HG03103 (cell line): ENCODE data around the gene CYTH1.
A peak's percentile ranks its signal among the peaks of the same experiment; 100 is the strongest.

Experiments
- ATAC-seq: cut with Tn5 transposase; IDR thresholded peaks from one replicate; pipeline ENCODE4 v1.9.1; 2021; ENCODE audit warnings: low read depth; ENCODE audit not compliant: unreplicated experiment

CYTH1 gene

DNA sequence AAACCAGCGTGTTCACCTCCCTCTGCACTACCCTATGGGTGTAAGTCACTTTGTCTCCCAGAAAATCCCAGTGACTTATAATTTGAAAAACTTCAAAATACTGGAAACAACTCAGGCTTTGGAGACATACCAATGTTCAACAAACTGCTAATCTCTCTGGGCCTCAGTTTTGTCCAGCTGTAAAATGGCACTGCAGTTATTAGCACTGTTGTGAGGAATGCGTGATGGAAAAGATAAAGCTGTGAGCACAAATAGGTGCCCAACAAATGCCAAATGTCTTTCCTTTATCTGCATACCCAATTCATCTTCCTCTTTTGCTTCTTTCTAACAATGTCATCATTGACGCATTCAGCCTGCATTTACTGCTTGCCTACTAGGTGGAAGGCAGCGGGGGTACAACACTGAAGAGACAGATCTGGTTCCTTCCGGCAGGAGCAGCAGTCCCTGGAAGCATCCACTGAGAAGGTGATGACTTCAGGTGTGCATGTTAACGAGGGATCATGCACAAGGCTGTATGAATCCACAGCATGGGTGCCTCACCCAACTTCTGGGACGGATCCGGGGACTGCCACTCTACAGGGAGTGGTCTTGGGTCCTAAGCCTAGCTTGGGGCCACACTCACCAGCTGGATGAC, 63.4 kb downstream of the CYTH1 start:
- ATAC-seq, result no peak

DNA sequence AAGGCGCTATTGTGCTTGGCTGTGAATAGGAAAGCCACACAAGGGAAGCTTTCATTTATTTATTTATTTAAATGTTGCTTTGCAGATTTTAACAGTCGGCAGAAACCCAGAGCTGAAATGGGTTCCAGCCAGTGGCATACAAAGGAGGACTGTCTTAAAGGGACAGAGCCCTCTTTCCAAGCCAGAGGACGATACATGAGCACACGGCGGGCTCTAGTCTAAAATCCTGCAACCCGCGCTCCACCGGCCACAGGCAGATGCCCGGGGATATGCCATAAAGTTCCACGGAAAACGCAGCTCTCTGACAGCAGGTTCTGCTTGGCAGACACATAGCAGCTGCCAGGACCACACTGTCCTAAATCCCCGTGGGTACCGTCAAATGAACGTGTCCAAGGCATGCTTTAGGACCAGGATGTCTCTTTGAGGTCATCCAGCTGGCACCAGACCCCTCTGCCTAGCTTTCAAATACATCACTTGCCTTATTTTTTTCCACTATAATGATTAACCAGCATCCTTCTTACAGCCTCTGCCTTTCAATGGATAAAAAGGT, 64.6 kb downstream of the CYTH1 start:
- no peak for ATAC-seq

DNA sequence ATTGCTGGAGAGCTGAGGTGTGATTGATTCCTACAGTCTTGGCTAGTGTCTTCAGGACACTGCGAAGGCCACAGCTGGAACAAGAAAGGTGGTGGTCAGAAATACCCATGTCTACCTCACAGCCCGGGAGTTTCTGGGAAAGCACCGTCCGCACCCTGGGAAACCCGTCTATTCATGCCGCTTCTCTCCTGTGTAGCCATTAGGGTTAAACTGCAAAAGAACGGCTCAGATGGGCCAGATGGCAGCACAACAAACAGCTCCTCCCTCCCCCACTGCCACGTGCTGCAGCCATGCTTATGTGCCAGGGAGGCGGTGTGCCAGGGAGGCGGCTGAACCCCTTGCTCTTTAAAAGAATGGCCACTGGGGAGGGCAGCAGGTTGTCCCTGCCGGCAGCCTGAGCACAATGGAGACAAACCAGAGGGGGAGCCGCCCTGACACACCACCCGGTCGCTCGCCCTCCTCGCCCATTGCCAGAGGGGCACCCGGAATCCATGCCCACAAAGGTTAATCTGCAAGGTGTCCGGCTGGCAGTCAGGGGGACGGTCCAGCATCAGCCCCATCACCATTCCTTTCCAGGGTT, 65.2 kb downstream of the CYTH1 start:
- ATAC-seq, result no peak

DNA sequence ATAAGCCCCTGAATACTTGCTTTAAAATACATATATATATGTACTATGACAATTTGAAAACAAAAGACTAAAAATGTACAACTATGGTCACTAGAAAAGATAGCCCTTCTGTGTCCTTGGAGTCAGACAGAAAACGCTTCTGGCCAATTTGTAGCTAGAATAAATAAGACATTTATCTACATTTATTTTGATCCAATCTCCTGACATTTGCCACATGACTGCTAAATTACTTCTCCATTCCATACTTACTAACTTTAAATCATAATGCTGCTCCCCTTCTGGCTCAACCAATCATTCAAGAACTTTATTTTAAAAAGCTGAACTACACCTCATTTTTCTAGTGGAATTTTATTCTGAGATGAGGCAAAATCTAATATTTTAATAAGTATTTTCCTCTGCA, 65.8 kb downstream of the CYTH1 start:
- ATAC-seq, result no peak

DNA sequence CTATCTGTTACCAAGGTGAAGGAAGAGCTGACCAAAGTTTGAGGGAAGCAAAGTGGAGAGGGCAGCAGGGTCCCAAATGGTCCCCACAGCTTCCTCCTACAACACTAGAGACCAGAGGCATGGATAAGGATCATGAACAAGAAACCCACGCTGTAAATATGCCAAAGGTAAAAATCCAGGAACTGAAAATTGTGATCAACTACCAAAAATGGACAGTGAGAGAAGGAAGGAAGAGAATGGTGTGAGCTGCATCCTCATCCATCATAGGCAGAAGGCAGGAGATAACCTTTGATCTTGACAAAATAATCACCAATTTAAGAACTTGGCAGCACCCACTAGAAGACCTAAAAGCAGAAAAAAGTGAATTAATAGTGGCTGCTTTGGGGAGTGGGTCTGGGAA, 66.2 kb downstream of the CYTH1 start:
- no peak for ATAC-seq

DNA sequence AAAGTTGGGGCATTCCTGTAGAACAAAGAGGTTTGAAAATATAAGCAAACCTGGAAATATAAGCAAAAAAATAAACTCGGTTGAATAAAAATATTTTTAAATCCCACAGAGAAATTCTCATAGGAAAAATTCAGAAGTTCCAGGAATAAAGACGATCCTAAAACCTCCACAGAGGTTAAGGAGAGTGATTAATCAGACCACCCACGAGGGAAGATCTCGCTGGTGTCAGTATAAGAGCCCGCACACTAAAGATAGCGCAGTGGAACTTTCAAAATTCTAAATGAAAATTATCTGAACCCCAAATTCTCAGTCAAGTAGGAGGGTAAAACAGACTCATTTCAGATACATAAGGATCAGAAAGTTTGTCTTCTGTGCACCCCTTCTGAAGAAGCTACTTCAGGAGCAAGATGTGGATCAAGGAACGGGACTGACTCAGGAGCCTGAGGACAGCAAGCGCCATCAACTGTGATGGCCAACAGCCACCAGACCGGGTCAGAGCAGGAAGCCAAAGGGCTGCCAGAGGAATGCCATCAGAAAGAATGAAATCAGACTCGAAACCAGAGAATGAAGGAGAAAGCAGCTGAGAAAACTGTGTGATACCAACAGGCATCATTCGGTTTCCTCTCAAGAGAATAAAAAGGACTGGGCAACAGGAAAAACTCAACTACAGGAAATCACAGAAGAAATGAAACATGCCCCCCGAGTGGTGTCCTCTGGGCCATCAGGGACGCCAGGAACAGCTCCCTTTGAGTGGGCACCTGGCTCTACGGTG, 66.9 kb downstream of the CYTH1 start:
- no peak for ATAC-seq

DNA sequence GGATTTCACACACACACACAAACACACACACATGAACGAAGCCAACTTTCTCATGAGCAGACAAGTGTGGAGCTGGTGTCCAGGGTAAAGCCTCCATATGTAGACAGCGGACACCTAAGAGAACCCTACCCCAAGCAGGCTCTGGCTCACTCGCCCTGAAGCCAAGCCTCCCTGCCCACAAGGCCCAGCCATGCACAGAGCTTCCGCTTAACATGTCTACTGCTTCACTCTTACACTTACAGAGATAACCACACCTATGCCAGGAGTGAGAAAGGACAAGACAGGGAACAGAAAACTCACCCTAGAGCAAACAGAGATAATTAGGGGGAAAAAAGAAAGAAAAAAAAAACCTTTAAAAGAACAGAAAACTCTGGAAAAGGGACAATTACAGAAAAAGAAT, 67.5 kb downstream of the CYTH1 start:
- ATAC-seq, result no peak

DNA sequence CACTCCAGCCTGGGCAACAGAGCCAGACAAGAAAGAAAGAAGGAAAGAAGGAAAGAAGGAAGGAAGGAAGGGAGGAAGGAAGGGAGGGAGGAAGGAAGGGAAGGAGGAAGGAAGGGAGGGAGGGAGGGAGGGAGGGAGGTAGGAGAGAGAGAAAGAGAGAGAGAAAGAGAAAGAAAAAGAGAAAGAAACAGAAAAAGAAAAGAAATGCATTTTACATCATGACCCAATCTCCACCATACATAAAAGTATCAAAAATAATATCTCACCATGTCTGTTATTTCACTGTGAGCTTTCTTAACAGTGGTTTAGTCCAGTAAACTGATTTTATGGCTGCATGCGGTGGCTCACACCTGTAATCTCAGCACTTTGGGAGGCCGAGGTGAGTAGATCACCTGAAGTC, 70.0 kb downstream of the CYTH1 start:
- no peak for ATAC-seq

DNA sequence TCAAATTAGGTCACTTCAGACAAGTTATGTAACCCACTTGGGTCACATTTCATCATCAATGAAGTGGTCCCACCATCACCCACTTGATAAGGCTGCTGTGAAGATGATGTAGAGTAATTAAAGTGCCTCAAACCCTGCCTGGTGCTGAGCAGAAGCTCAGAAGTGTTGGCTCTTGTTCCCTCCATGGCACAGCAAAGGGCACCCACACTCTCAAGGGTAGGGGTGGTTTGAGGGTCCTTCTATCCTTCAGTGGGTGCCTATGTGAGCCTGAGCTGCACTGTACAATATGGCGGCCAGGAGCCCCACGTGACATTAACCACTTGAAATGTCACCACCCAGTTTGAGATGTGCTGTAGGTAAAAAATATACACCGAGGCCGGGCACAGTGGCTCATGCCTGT, 71.5 kb downstream of the CYTH1 start:
- no peak for ATAC-seq

DNA sequence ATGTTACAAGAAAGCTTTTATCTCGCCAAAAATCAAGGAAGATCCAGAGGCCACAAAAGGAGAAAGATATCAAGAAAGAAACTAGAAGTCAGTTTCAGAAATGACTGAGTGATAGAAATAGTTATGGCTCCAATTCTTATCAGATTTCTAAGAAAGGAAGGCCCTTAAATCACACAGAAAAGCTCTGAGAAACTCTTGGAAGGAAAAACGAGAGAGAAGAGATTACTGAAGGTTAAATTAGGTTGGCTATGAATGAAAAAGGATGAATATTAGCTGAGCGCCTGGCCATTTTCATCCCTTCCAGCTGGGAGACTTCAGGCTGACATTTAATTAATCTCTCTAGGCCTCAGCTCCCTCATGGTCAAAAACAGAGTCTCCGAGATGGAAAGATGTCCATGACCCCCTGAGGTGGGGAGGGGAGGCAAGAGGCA, 72.3 kb downstream of the CYTH1 start:
- no peak for ATAC-seq

DNA sequence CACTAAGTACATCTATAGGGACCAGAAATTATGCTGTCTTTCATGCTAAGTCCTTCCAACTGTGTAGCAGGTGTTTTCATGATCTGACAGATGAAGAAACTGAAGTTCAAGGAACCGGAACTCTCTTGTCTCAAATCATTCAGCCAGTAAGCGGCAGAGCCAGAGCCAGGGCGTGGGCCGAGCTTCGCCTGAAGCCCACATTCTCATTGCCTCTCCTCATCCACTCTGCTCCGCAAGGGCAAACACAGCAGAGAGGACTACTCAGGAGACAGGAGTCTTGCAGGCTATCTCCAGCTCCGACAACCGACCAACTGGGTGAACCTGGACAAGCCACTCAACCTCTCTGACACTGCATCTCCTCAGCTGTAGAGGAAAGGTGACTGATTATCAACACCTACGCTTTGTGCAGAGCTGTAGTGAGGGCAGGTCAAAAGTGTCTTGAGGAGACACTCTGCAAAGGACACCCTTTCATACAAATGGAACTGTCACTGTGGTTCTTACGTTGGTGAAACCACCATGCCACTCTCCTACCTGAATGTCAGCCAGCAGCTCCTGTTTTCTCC, 72.9 kb downstream of the CYTH1 start:
- ATAC-seq, result no peak

DNA sequence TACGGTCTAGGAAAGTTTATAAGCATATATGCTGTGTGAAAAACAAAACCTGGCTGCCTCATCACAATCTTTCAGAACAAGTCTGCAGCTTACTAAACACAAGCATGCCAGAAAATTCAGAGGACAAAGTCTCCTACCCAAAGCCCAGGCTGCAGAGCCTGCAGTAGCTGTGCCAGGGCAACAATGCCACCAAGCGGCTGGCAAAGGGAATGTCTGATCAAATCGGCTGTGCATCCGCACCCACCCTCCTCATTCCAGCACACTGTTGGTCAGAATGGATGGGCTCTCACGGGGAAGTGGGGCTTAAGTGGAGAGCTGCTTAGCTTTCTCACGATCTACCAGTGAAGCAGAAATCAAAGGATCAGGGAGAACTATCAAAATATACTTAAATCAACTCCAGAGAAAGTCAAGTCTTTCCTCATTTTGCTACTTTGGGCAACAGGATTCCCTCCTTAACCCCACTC, 73.5 kb downstream of the CYTH1 start:
- ATAC-seq, result no peak

DNA sequence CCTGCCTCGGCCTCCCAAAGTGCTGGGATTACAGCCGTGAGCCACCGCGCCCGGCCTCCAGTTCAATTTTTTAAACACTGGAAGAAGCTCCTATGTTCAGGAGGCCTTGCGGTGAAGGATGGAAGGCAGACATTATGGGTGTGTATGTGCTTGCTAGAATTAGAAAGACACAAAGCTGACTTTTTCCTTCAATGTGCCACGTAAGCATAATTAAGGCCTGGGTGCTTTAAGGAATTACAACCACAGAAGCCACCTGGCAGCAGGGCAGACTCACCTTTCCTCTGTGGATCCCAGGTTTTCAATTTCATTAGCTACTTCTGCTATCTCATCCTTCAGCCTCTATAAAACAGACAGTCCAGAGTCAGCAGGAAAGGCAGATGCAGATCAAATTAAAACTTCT, 74.2 kb downstream of the CYTH1 start:
- ATAC-seq, result no peak

DNA sequence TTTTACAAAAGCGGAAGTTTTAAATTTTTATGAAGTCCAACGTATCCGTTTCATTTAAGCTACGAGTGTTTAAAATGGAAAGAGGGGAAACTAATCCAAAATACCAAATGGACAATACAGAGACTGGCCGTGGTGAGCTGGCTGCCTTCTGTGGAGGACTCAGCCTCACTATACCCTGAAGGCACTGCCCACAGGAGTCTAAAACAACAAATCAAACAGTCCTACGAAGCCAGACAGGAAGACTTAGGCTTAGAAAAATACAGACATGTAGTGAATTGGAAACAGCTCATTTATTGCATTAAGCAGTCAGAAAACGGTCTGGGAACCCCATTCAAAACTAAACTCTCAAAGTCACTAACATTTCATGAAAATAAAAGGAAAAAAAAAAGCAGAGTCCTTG, 75.1 kb downstream of the CYTH1 start:
- no peak for ATAC-seq

DNA sequence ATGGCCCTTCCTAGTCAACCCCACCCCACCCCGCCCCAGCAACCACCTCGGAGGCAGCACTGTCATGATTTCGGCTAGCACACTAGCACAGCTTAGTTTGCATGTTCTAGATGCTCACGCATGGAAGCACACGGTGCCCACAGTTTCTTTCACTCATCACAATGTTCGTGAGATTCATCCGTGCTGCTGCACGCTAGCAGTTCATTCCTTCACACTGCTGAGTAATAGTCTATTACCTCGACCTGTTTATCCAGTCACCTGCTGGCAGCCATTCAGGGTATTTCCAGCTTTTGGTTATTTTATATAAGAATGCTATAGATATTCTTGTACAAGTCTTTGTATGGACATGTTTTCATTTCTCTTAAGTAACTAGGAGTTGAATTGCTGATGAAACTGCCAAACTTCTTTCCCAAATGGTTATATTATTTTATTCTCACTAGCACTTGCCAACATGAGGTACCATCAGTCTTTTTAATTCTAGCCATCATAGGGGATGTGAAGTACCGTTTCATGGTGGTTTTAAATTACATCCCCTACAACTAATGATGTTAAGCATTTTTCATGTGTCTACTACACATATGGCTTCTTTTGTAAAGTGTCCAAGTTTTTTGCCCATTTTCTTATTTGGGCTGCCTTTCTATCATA, 75.7 kb downstream of the CYTH1 start:
- ATAC-seq, result peak; percentile 59

DNA sequence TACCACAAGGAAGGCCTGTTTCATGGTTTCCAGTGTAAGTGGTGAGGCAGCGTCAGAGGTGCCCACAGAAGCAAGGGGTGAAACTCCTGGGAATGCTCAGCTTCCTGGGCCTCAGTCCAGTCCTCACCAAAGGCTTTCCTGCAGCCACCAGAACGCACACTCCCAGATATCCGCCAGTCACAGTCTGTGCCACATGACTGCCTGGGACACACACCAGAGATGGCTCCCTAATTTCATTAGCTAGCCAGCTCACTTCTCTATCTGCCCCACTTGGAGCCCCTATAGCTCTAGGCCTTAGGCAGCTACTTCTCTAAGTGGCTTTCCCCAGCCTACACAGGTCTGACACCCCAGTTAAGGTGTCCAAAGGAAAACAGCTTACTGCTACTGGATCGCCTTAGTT, 77.0 kb downstream of the CYTH1 start:
- no peak for ATAC-seq

DNA sequence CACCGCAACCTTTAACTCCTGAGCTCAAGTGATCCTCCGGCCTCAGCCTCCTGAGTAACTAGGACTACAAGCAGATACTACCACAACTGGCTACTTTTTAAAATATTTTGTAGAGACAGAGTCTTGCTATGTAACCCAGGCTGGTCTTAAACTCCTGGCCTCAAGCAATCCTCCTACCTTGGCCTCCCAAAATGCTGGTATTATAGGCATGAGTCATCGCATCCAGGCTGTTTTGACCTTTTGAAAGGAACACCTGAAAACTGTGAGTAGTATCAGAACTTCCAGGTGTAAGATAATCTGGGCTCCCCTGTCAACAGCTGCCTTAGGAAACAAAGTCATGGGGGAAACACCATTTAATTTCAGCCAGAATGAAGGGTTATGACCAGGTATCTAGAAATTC, 77.5 kb downstream of the CYTH1 start:
- no peak for ATAC-seq

DNA sequence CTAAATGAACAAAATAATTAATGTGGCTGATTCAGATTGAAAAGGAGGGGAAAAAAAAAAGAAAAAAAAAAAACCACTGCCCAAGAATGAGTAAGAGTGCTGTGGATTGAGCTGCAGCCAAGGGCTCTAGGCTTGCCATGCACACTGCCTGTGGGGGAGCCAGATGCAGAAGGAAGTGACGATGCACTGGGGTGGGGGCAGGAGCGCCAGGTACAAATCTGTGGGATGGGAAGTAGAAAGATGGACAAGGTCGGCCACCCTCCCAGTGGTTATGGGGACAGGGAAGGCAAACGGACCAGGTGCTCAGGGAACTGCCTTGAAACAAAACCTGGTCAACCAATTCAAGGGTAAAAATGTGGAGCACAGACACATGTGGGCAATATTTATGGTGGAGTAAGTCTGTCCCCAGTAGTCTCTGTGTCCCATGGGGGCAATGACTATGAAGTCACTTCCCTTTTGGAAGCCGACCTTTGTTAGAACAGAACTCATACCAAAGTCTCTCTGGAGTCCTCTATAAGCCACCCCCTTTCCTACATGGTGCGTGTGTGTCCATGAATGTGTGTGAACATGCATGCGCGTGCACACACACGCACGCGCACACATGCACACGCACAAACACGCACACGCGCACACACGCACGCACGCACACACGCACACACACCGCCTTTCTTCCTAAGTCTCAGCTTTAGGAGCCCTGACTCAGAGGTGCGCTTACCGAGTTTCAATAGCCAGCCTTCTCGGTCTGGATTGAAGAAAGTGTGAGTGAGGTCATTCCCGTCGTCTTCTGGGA, 84.3 kb downstream of the CYTH1 start:
- no peak for ATAC-seq

DNA sequence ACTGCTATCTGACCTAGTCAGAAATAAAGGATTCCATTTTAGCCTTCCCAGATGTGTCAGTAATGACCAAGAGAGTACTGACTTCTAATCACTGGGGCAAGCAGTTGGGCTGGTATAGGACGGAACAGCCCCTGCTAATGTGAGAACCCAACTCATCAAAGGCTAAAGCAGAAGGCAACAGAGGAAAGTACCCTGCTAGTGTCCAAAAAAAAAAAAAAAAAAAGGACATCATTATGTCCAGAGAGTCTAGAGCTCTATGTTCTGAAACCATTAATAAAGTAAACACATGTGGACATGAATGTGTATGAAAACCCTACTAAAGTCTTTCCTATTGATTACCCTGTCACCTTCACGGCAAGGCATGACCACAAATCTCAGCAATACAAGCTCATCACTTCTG, 85.0 kb downstream of the CYTH1 start:
- no peak for ATAC-seq
